GM04504 (cell line): ENCODE measurements around the gene SMYD3.

ENCODE experiments used
- DNase-seq: peaks from one replicate; pipeline ENCODE4 v3.0.0-alpha.2; 2012; ENCODE audit warnings: low read depth

Gene SMYD3

DNA sequence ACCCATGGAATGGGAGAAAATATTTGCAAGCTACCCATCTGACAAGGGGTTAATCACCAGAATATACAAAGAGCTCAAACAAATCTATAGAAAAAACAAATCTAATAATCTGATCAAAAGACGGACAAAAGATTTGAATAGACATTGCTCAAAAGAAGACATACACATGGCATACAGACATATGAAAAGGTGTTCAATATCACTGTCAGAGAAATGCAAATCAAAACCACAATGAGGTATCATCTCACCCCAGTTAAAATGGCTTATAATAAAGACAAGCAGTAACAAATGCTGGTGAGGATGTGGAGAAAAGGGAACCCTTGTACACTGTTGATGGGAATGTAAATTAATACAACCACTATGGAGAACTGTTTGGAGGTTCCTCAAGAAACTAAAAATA is 600.9 kb downstream of the SMYD3 start:
- DNase-seq: no peak

DNA sequence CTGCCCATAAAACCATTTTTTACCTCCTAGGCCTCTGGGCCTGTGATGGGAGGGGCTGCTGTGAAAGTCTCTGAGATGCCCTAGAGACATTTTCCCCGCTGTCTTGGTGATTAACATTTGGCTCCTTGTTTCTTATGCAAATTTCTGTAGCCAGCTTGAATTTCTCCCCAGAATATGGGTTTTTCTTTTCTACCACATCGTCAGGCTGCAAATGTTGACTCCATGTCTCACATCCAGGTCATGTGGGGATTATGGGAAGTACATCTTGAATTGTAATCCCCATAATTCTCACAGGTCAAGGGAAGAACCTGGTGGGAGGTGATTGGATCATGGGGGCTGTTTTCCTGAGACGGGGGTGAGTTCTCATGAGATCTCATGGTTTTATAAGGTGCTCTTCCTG is 603.2 kb downstream of the SMYD3 start:
- DNase-seq: no peak

DNA sequence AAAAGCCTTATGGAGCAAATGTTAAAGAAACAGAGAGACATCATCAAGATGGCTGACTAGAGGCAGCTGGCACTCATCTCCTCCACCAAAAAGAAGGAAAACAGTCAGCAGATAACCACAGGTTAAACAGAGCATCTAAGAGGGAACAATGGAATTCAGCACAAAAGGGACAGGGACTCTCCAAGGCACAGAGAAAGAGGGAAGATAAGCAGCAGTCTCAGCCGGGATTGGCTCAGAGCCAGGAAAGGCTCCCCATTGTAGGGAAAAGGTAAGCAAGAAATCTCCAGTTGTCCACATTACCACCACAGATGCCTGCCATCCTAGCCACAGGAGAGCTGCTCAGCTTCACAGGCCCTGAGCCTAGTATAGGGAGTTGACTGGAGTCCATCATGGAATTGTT is 605.5 kb downstream of the SMYD3 start:
- no peak for DNase-seq

GRCh38 chr1:245901037-245901436 is 606.0 kb downstream of the SMYD3 start:
- DNase-seq: no peak

GRCh38 chr1:245898581-245898980 is 608.5 kb downstream of the SMYD3 start:
- DNase-seq: no peak

DNA sequence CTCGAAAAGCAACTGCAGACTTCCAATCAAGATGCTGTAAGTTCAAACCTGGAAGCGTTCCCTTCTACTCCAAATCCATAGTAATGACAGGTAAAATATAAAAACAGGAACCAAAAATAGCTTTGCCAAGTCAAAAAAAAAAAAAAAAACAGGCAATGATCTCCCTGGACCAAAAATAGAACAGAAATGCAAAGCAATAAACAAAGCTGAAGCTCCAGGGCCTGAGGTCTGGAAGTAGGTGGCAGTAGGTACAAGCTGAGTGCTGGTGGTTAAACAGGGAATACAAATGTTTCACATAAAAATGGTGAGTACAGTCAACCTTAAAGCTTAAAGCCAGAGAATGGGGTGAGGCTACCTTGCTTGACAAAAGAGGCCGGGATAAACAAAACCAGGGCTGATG is 610.8 kb downstream of the SMYD3 start:
- no peak for DNase-seq

DNA sequence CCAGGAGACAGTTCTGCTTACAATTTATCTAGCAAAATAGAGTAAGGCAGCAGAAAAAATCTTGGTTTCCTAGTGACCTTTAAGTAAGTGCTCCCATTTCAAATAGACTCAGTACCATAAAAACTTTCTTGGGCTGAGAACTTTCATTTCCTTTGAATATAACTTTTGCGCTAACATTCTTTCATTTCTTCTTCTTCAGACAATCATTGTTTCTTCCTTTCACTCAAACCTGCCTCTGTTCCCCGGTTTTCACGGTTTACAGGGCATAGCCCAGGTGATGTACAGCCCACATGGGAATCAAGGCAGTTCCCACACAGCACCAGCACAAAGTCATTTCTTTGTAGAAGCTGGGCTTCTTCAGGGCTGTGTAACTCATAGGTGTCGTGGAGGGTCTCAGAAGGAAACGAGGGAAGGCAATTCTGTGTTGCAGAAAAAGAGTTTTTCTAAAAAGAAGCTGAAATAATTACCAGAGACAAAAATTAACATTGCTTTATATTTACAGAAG is 611.6 kb downstream of the SMYD3 start:
- DNase-seq: no peak

GRCh38 chr1:245894843-245895242 is 612.2 kb downstream of the SMYD3 start:
- no peak for DNase-seq

- no peak for DNase-seq
Observed at GRCh38 chr1:245893025-245893424, 614.1 kb downstream of the SMYD3 start.

DNA sequence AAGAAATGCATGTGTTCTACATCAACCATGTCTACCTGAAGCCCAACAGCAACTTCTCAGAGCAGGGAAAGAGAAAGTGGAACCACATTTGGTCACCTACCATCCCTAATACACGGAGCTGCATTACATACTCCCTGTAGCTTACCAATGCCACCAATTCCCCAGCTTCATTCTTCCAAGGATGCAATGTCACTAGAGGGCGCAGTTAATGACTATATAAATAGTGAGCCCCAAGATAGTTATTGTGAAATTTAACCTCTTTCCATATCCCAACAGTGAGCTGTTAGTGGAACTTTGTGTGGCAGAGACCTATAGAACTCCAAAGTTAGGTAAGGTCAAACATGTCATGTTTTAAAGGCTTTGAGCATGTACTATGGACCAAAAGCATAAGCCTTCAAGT is 618.3 kb downstream of the SMYD3 start:
- DNase-seq: no peak

GRCh38 chr1:245887829-245888228 is 619.2 kb downstream of the SMYD3 start:
- DNase-seq: no peak

DNA sequence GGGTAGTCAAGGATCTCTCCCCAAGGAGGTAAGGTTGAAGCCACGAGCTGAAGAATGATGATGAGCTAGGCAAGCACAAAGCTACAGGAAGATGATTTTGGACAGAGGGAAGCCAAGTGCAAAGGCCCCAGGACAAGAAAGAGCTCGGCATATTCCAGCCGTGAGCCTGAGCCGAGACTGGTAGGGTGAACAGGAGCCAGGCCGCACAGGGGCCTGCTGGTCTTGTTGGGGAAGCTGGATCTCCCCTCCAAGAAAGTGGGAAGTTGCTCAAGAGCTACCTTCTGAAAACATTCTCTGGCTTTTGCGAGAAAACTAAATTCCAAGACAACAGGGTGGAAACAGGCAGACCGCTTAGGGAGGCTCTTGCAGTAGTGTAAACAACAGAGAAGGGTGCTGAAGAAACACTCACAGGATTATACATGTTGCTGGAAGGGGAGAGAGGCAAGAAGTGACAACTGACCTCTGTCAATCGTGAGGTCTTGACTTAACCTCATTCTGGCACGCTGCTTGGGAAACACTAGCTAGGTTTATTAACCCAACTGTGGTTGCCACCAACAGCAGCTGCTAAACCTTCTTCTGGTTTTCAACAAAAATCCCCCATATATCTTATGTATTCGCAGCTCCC is 625.2 kb downstream of the SMYD3 start:
- no peak for DNase-seq

- peak; percentile 40 for DNase-seq
Observed at GRCh38 chr1:245880754-245881403, 626.2 kb downstream of the SMYD3 start.

- no peak for DNase-seq
Observed at GRCh38 chr1:245879091-245879490, 628.0 kb downstream of the SMYD3 start.

DNA sequence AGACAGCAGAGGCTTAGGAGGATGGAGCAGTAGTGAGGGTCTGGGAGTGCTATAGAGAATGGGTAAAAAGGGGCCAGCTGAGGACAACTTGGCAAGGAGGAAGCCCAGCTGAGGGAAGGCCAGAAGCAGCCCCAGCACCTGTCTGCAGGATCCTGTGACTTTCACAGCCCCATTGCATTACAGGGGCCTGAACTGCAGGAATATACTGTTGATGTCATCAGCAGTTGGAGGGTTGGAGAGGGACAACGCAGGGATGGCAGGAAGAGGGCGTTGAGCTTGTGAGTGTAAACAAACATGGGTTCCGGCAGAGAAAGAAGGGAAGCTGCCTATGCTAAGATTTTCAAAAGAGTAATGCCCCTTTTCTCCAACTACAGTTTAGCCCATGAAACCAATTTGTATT is 628.5 kb downstream of the SMYD3 start:
- no peak for DNase-seq

- no peak for DNase-seq
Observed at GRCh38 chr1:245877976-245878375, 629.1 kb downstream of the SMYD3 start.

- no peak for DNase-seq
Observed at GRCh38 chr1:245876586-245876985, 630.5 kb downstream of the SMYD3 start.

GRCh38 chr1:245875581-245876261 is 631.4 kb downstream of the SMYD3 start:
- no peak for DNase-seq

DNA sequence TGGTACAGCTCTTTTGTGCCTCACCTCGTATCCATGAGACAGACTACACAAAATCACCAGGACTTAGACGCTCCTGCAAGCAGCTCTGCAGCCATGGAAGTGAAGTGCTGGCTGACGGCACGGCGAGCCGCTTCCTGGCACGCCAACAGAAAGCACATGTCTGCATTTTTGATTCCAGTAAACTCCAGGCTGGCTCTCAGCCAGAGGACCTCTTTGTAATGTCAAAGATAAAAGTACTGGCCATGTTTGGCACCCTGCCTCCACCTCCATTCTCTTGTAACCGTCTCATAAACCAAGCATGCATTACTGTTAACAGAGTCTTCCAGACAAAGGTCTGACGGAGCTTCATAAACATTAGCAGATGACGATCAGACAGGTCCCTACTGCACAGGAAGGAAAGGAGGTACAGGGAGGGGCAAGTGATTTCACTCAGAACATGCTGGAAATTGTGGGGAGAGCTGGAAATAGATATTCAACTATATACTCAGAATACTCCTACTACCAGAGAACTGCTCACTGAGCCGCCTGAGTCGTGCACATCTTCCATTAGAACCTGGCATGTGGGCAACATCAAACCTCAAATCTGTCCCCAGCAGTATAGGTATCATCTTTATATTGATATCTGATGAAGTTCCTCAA is 632.0 kb downstream of the SMYD3 start:
- peak; percentile 99 for DNase-seq

- DNase-seq: no peak
Observed at GRCh38 chr1:245873883-245874671, 633.0 kb downstream of the SMYD3 start.

GRCh38 chr1:245873068-245873467 is 634.0 kb downstream of the SMYD3 start:
- no peak for DNase-seq

GRCh38 chr1:245872475-245872874 is 634.6 kb downstream of the SMYD3 start:
- DNase-seq: no peak
